Endothelial cell of umbilical vein (primary cell): ENCODE results near the gene GPATCH1. TPM values are rescaled to one million over a fixed set of nuclear protein-coding genes. Genes with fewer than 3 reads are reported as not detected.

Experiments used
- BruUV-seq: library from RNA; stranded (reverse); fragments of 400-500 nt; replicated peaks from 2 replicates; lab custom pipeline; 2021; lab: Mats Ljungman, UMichigan
- CTCF ChIA-PET: fragments of 300-600, 350-600 bp; sonication (Branson Sonifier 250); formaldehyde crosslinking; loops from one replicate; lab custom pipeline; 2021; ENCODE audit warnings: antibody characterized with exemption, inconsistent platforms; lab: Charles Lee
- POLR2A ChIA-PET: fragments of 300-600, 350-600 bp; sonication (Branson Sonifier 250); formaldehyde crosslinking; loops from one replicate; lab custom pipeline; 2021; ENCODE audit warnings: antibody characterized with exemption, inconsistent platforms; lab: Charles Lee
- DNase-seq: peaks from one replicate; pipeline ENCODE4 v3.0.0-alpha.2; 2011; ENCODE audit warnings: low read depth, low spot score
- FAIRE-seq: peaks from 2 replicates; lab custom pipeline; 2011; peaks lifted over from hg19 to GRCh38; lab: Jason Lieb, UNC
- H2AFZ ChIP-seq: 2 replicates; pipeline ENCODE4 v1.6.0; 2012; ENCODE audit warnings: low read depth, low read length, control low read depth, inconsistent platforms
- H3K27ac ChIP-seq: 2 replicates; pipeline ENCODE4 v1.5.1; 2011; ENCODE audit warnings: low read depth, mild to moderate bottlenecking, control low read depth, low read length, moderate library complexity; ENCODE audit not compliant: insufficient read depth
- H3K27me3 ChIP-seq, 2 experiments: 2 replicates each; pipeline versions ENCODE4 v1.6.0 to v1.6.1; 2011; ENCODE audit warnings: low read length in 2 of 2, mixed read lengths in 1 of 2; ENCODE audit not compliant: control insufficient read depth in 2 of 2, insufficient read depth in 2 of 2
- H3K36me3 ChIP-seq, 2 experiments: 2 replicates in 1 of 2; 3 replicates in 1 of 2; pipeline ENCODE4 v1.5.1; 2011; ENCODE audit warnings: low read length in 2 of 2, mild to moderate bottlenecking in 1 of 2, moderate library complexity in 1 of 2; ENCODE audit not compliant: control insufficient read depth in 2 of 2, insufficient read depth in 2 of 2; ENCODE audit errors: extremely low read depth in 1 of 2
- H3K4me1 ChIP-seq: 3 replicates; pipeline ENCODE4 v1.5.1; 2011; ENCODE audit warnings: mild to moderate bottlenecking, low read length; ENCODE audit not compliant: control insufficient read depth, insufficient read depth; ENCODE audit errors: extremely low read depth
- H3K4me2 ChIP-seq: 2 replicates; pipeline ENCODE4 v1.6.1; 2011; ENCODE audit warnings: low read length, control low read depth, mixed read lengths; ENCODE audit not compliant: insufficient read depth
- H3K4me3 ChIP-seq, 3 experiments: fragments of 200-600 bp in 1 of 3; sonication (generic), shearing (Covaris generic) in 1 of 3; replicated peaks in 1 of 3; 2 replicates each; pipeline ENCODE4 v1.5.1; 2011 to 2016; ENCODE audit warnings: control low read depth in 3 of 3, low read length in 3 of 3, mild to moderate bottlenecking in 2 of 3, inconsistent platforms in 1 of 3, low read depth in 1 of 3, moderate library complexity in 1 of 3; ENCODE audit not compliant: insufficient read depth in 1 of 3
- H3K79me2 ChIP-seq: 2 replicates; pipeline ENCODE4 v1.6.0; 2012; ENCODE audit warnings: low read length, inconsistent platforms; ENCODE audit not compliant: control insufficient read depth, insufficient read depth
- H3K9ac ChIP-seq: replicated peaks from 2 replicates; pipeline ENCODE3; 2011; ENCODE audit warnings: low read length, control low read depth; ENCODE audit not compliant: insufficient read depth; ENCODE audit errors: extremely low read depth
- H3K9me1 ChIP-seq: replicated peaks from 3 replicates; pipeline ENCODE4 v1.6.0; 2011; ENCODE audit warnings: mild to moderate bottlenecking, low read length; ENCODE audit not compliant: control insufficient read depth, insufficient read depth; ENCODE audit errors: extremely low read depth
- H3K9me3 ChIP-seq: replicated peaks from 2 replicates; pipeline ENCODE4 v1.5.1; 2012; ENCODE audit warnings: low read length, inconsistent platforms; ENCODE audit not compliant: control insufficient read depth, insufficient read depth
- H4K20me1 ChIP-seq: replicated peaks from 2 replicates; pipeline ENCODE3; 2011; ENCODE audit warnings: mild to moderate bottlenecking, low read length; ENCODE audit not compliant: control insufficient read depth, insufficient read depth; ENCODE audit errors: extremely low read depth
- EZH2 ChIP-seq: IDR thresholded peaks from 2 replicates; pipeline ENCODE4 v1.6.1; 2012; ENCODE audit warnings: borderline replicate concordance, low read depth, mild to moderate bottlenecking, moderate library complexity, low read length, inconsistent platforms; ENCODE audit not compliant: severe bottlenecking
- FOS ChIP-seq: IDR thresholded peaks from 2 replicates; pipeline ENCODE4 v1.6.1; 2011; ENCODE audit warnings: mild to moderate bottlenecking, low read length, moderate library complexity, borderline replicate concordance; ENCODE audit not compliant: insufficient read depth
- GATA2 ChIP-seq: IDR thresholded peaks from 2 replicates; pipeline ENCODE4 v1.7.0; 2011; ENCODE audit warnings: low read depth, mild to moderate bottlenecking, moderate library complexity, mixed read lengths, low read length; ENCODE audit not compliant: insufficient read length, insufficient read depth
- MAX ChIP-seq: IDR thresholded peaks from 2 replicates; pipeline ENCODE4 v1.6.1; 2011; ENCODE audit not compliant: insufficient read depth, insufficient read length
- MYC ChIP-seq: IDR thresholded peaks from one replicate; pipeline ENCODE4 v1.6.1; 2011; ENCODE audit warnings: mild to moderate bottlenecking, low read depth, low read length
- POLR2A ChIP-seq: IDR thresholded peaks from 2 replicates; pipeline ENCODE4 v1.6.1; 2012; ENCODE audit warnings: low read depth, mild to moderate bottlenecking, control low read depth, low read length
- POLR2AphosphoS5 ChIP-seq: IDR thresholded peaks from 2 replicates; pipeline ENCODE4 v1.6.1; 2012; ENCODE audit warnings: low read depth, mild to moderate bottlenecking, control low read depth, low read length, moderate library complexity; ENCODE audit not compliant: insufficient read depth
- dilution Hi-C: fragments of 300-500 bp; cut with MboI; formaldehyde crosslinking; loops from one replicate; pipeline ENCODE4 v1.15.0; 2019; ENCODE audit warnings: low sequenced_read_pairs; ENCODE audit not compliant: extremely low pct_ligation_motif_present
- intact Hi-C: fragments of 100-400 bp; cut with micrococcal nuclease; formaldehyde crosslinking; loops from one replicate; pipeline ENCODE4 v1.10.0; 2022
- polyA plus RNA-seq, 4 experiments: library from polyadenylated mRNA; depleted of rRNA in 3 of 4; stranded (reverse) in 3 of 4; unstranded in 1 of 4; fragments of >200 nt; gene quantifications; 2 replicates each; pipeline versions ENCODE4 v1.2.1 to v1.2.3, GENCODE V29; 2011 to 2012; ENCODE audit warnings: missing spikeins in 1 of 4
- total RNA-seq: library from RNA; stranded (reverse); gene quantifications from 2 replicates; pipeline ENCODE4 v1.2.3, GENCODE V29; 2021

The GPATCH1 gene
- total and polyA plus RNA-seq, 2 donors (not counting 3 experiments of a cell fraction or from before 2014, with no cell fraction given): 4.5 to 9.2 TPM

- peak overlapping the region; percentile 79 for H3K9ac ChIP-seq
- H3K4me3 ChIP-seq: peak overlapping the region; percentile 55 to 86 (median 63)
- no peaks in the 10 kb centered on the region for H3K9me1 ChIP-seq
- H3K4me2 ChIP-seq: peak overlapping the region; percentile 74
- no peaks in the 10 kb centered on the region for H3K9me3 ChIP-seq
- H2AFZ ChIP-seq: peak overlapping the region; percentile 43
- CTCF ChIA-PET: interaction anchor here (0.8 to 5.8 kb wide), 16 partner anchors 8 to 602 kb away, joined by 3 to 32 read pairs (median 4); partner anchors contain the start of gene GPATCH1
- H4K20me1 ChIP-seq: no peaks in the 10 kb centered on the region
- H3K27me3 ChIP-seq: peaks cover 0 to 7% of the 10 kb centered on the region in 2 experiments
- TSS peak; percentile 66 for BruUV-seq
- no peaks in the 10 kb centered on the region for H3K36me3 ChIP-seq
- peak overlapping the region; percentile 62 for H3K27ac ChIP-seq
- intact Hi-C loops: loop anchor here (1.0 to 5.0 kb wide), 6 partner anchors 19 to 201 kb away; partner anchors contain the start of genes GPATCH1 and LRP3
- dilution Hi-C loops: no loop called here
- peaks cover 15% of the 10 kb centered on the region for H3K4me1 ChIP-seq
- H3K79me2 ChIP-seq: no peaks in the 10 kb centered on the region
- POLR2A ChIA-PET: interaction anchor here (1.8 kb wide), 1 partner anchor 198 kb away, joined by 7 read pairs; the partner anchor contains the start of gene CEBPG
- FAIRE-seq: no peak
- no peak for DNase-seq
- TF ChIP-seq MYC (no peak), POLR2A (no peak), FOS (no peak), MAX (no peak), POLR2AphosphoS5 (no peak), GATA2 (no peak), EZH2 (no peak)
These were observed 95.1 kb downstream of the GPATCH1 start for GRCh38 chr19:33175886-33176669.
